HL-60 (cell line): ENCODE measurements around the gene OGFR.

Source experiments
- CTCF ChIP-seq: IDR thresholded peaks from one replicate; pipeline ENCODE4 v1.5.1; 2011; ENCODE audit warnings: low read length, control low read depth, inconsistent platforms; ENCODE audit not compliant: insufficient read depth
- GABPA ChIP-seq: IDR thresholded peaks from 2 replicates; pipeline ENCODE4 v1.6.1; 2012; ENCODE audit warnings: low read depth
- SPI1 ChIP-seq: IDR thresholded peaks from 2 replicates; pipeline ENCODE4 v1.6.1; 2012; ENCODE audit warnings: low read depth, mild to moderate bottlenecking, borderline replicate concordance
- TF ChIP-seq, protein P1 (sequence below): IDR thresholded peaks from 2 replicates; pipeline ENCODE4 v1.6.1; 2012; ENCODE audit warnings: low read depth; ENCODE audit not compliant: insufficient replicate concordance

DNA sequence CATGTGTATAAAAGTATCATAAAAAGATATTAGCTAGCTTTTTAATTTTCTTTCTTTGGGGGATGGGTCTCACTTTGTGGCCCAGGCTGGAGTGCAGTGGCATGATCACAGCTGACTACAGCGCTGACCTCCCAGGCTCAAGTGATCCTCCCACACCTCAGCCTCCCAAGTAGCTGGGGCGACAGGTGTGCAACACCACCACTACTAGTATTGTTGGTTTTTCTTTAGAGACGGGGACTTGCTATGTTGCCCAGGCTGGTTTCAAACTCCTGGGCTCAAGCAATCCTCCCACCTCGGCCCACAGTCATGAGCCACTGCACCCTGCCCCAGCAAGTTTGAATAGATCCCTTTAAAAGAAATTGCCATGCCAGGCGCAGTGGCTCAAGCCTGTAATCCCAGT, 50.5 kb downstream of the OGFR start:
- TF ChIP-seq CTCF = no peak
- no peak for TF ChIP-seq SPI1
- TF ChIP-seq, protein P1, sequence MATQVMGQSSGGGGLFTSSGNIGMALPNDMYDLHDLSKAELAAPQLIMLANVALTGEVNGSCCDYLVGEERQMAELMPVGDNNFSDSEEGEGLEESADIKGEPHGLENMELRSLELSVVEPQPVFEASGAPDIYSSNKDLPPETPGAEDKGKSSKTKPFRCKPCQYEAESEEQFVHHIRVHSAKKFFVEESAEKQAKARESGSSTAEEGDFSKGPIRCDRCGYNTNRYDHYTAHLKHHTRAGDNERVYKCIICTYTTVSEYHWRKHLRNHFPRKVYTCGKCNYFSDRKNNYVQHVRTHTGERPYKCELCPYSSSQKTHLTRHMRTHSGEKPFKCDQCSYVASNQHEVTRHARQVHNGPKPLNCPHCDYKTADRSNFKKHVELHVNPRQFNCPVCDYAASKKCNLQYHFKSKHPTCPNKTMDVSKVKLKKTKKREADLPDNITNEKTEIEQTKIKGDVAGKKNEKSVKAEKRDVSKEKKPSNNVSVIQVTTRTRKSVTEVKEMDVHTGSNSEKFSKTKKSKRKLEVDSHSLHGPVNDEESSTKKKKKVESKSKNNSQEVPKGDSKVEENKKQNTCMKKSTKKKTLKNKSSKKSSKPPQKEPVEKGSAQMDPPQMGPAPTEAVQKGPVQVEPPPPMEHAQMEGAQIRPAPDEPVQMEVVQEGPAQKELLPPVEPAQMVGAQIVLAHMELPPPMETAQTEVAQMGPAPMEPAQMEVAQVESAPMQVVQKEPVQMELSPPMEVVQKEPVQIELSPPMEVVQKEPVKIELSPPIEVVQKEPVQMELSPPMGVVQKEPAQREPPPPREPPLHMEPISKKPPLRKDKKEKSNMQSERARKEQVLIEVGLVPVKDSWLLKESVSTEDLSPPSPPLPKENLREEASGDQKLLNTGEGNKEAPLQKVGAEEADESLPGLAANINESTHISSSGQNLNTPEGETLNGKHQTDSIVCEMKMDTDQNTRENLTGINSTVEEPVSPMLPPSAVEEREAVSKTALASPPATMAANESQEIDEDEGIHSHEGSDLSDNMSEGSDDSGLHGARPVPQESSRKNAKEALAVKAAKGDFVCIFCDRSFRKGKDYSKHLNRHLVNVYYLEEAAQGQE = no peak
- no peak for TF ChIP-seq GABPA
